ENCODE results near the gene MARK3.

GRCh38 chr14:103392106-103392505, 6.9 kb downstream of the MARK3 start:
- no peak for TF ChIP-seq CTCF (IDR thresholded peaks at IDR 0.05)
- TF ChIP-seq POLR2A (IDR thresholded peaks at IDR 0.05): no peak
